GM12878 (cell line): ENCODE results near the gene CTSO. TPM values are rescaled to one million over a fixed set of nuclear protein-coding genes. Genes with fewer than 3 reads are reported as not detected.

Source experiments
- ATAC-seq: fragments of 200-7000 bp; cut with Tn5 transposase; 3 replicates; pipeline ENCODE4 v1.9.1; 2020; ENCODE audit warnings: mild to moderate bottlenecking, moderate library complexity
- BruUV-seq: library from RNA; stranded (reverse); fragments of 400-500 nt; replicated peaks from 2 replicates; lab custom pipeline; 2021; lab: Mats Ljungman, UMichigan
- CTCF ChIA-PET: fragments of 300-600 bp; sonication (Branson Sonifier 250); formaldehyde crosslinking; extraction: SDS; loops from one replicate; lab custom pipeline; 2021; ENCODE audit warnings: inconsistent platforms; lab: Yijun Ruan, JAX
- POLR2A ChIA-PET: fragments of 350-600 bp; formaldehyde crosslinking; extraction: SDS; loops from one replicate; lab custom pipeline; 2021; ENCODE audit warnings: inconsistent platforms; lab: Charles Lee
- RAD21 ChIA-PET: fragments of 300-600 bp; sonication (Branson Sonifier 250); formaldehyde crosslinking; loops from one replicate; lab custom pipeline; 2023; ENCODE audit warnings: antibody characterized with exemption; ENCODE audit not compliant: unreplicated experiment; lab: Charles Lee
- SMC1A ChIA-PET: fragments of 300-600 bp; sonication (Branson Sonifier 250); formaldehyde crosslinking; loops from one replicate; lab custom pipeline; 2023; ENCODE audit not compliant: unreplicated experiment, uncharacterized antibody; lab: Charles Lee
- DNase-seq: peaks from one replicate; pipeline ENCODE4 v3.0.0-alpha.2; 2011; ENCODE audit warnings: low read depth, low spot score
- FAIRE-seq: peaks from 3 replicates; lab custom pipeline; 2011; peaks lifted over from hg19 to GRCh38; lab: Jason Lieb, UNC
- H2AFZ ChIP-seq: 2 replicates; pipeline ENCODE4 v1.6.0; 2011; ENCODE audit warnings: low read depth, low read length, control low read depth; ENCODE audit not compliant: control insufficient read depth
- H3K27ac ChIP-seq: 2 replicates; pipeline ENCODE4 v1.5.1; 2011; ENCODE audit warnings: control low read depth; ENCODE audit not compliant: control insufficient read depth, insufficient read depth
- H3K27me3 ChIP-seq, 2 experiments: replicated peaks in 1 of 2; 2 replicates each; pipeline versions ENCODE4 v1.6.0 to v1.6.1; 2011; ENCODE audit warnings: low read length in 1 of 2; ENCODE audit not compliant: control insufficient read depth in 2 of 2, insufficient read depth in 2 of 2
- H3K36me3 ChIP-seq, 2 experiments: 2 replicates each; pipeline ENCODE4 v1.5.1; 2011; ENCODE audit warnings: low read length in 1 of 2; ENCODE audit not compliant: control insufficient read depth in 2 of 2, insufficient read depth in 2 of 2
- H3K4me1 ChIP-seq: 2 replicates; pipeline ENCODE4 v1.6.1; 2011; ENCODE audit warnings: mild to moderate bottlenecking, low read length, moderate library complexity, mixed read lengths; ENCODE audit not compliant: control insufficient read depth, insufficient read depth
- H3K4me2 ChIP-seq: 2 replicates; pipeline ENCODE4 v1.6.0; 2011; ENCODE audit warnings: control low read depth; ENCODE audit not compliant: control insufficient read depth, insufficient read depth
- H3K4me3 ChIP-seq: fragments of 200-600 bp; sonication (generic); 2 replicates; pipeline ENCODE4 v1.5.1; 2016
- H3K79me2 ChIP-seq: 2 replicates; pipeline ENCODE4 v1.6.0; 2011; ENCODE audit warnings: low read length; ENCODE audit not compliant: control insufficient read depth, insufficient read depth
- H3K9ac ChIP-seq: 2 replicates; pipeline ENCODE4 v1.8.0; 2011; ENCODE audit warnings: low read length, control low read depth, mixed read lengths; ENCODE audit not compliant: control insufficient read depth, insufficient read depth
- H3K9me3 ChIP-seq: replicated peaks from 3 replicates; pipeline ENCODE4 v1.5.1; 2011; ENCODE audit warnings: mild to moderate bottlenecking, low read length; ENCODE audit not compliant: control insufficient read depth, insufficient read depth
- H4K20me1 ChIP-seq: 2 replicates; pipeline ENCODE4 v1.6.0; 2011; ENCODE audit not compliant: control insufficient read depth, insufficient read depth
- BCL11A ChIP-seq: IDR thresholded peaks from 2 replicates; pipeline ENCODE4 v1.6.1; 2011; ENCODE audit warnings: low read depth, low read length
- CBX3 ChIP-seq: fragments of 200-600 bp; sonication (generic); IDR thresholded peaks from 2 replicates; pipeline ENCODE4 v1.6.1; 2016; ENCODE audit warnings: low read depth, borderline replicate concordance
- FOXK2 ChIP-seq: fragments of 450-650 bp; IDR thresholded peaks from 2 replicates; pipeline ENCODE4 v1.6.1; 2017; ENCODE audit warnings: mild to moderate bottlenecking, moderate library complexity
- IRF4 ChIP-seq: IDR thresholded peaks from 2 replicates; pipeline ENCODE4 v1.6.1; 2011; ENCODE audit warnings: low read depth, low read length
- MXI1 ChIP-seq: fragments of 150-350 bp; IDR thresholded peaks from 2 replicates; pipeline ENCODE4 v1.6.1; 2011; ENCODE audit warnings: low read depth, mild to moderate bottlenecking, inconsistent platforms, low read length, improper control_type of control experiment
- POLR2A ChIP-seq: IDR thresholded peaks from 2 replicates; pipeline ENCODE4 v1.6.1; 2011; ENCODE audit warnings: low read depth, mild to moderate bottlenecking, low read length
- POU2F2 ChIP-seq: IDR thresholded peaks from 3 replicates; pipeline ENCODE4 v1.6.1; 2011; ENCODE audit warnings: low read depth, mild to moderate bottlenecking, low read length, borderline replicate concordance
- RBBP5 ChIP-seq: fragments of 200-600 bp; sonication (generic); conservative IDR thresholded peaks from 2 replicates; pipeline ENCODE4 v1.6.1; 2016
- SMARCA5 ChIP-seq: fragments of 450-650 bp; IDR thresholded peaks from 2 replicates; pipeline ENCODE4 v1.6.1; 2017; ENCODE audit warnings: mild to moderate bottlenecking
- TARDBP ChIP-seq: IDR thresholded peaks from 2 replicates; pipeline ENCODE4 v1.6.1; 2016; ENCODE audit warnings: borderline replicate concordance
- YBX1 ChIP-seq: fragments of 450-650 bp; IDR thresholded peaks from 2 replicates; pipeline ENCODE4 v1.6.1; 2016; ENCODE audit warnings: antibody characterized with exemption
- whole genome bisulfite sequencing: methylation state at CpG from one replicate; pipeline ENCODE4 v1.1.6; 2016; ENCODE audit warnings: low lambda C conversion rate; ENCODE audit not compliant: insufficient replicate concordance, insufficient coverage; ENCODE audit errors: missing lambda C conversion rate; 5-methylcytosine and 5-hydroxymethylcytosine counted together
- in situ Hi-C: fragments of 300-500 bp; cut with MboI; formaldehyde crosslinking; loops from 9 replicates; pipeline ENCODE4 v1.14.3; 2018; ENCODE audit warnings: mixed read lengths
- intact Hi-C: fragments of 100-400 bp; cut with micrococcal nuclease; formaldehyde crosslinking; loops from one replicate; pipeline ENCODE4 v1.14.2; 2022; ENCODE audit not compliant: unreplicated experiment
- polyA plus RNA-seq, 11 experiments: library from polyadenylated mRNA; depleted of rRNA in 4 of 11; unstranded in 6 of 11; stranded (reverse) in 5 of 11; fragments of >200 nt; fragmentation: Nextera tagmentation in 4 of 11; fragmentation: Illumina TruSeq in 1 of 11; extraction: Ambion mirVana in 4 of 11; extraction: Trizol in 1 of 11; gene quantifications; 1 replicate in 1 of 11; 2 replicates in 10 of 11; pipeline versions ENCODE4 v1.2.1 to v1.2.3, GENCODE V29; 2011 to 2016; ENCODE audit warnings: inconsistent platforms in 2 of 11, missing spikeins in 2 of 11, low read depth in 1 of 11
- total RNA-seq, 4 experiments: library from RNA; depleted of rRNA in 3 of 4; stranded (reverse); fragments of >200 nt in 3 of 4; fragmentation: Illumina TruSeq in 1 of 4; extraction: Trizol in 1 of 4; gene quantifications; 2 replicates each; pipeline versions ENCODE4 v1.2.1 to v1.2.3, GENCODE V29; 2013 to 2021
- TF ChIP-seq, protein P1 (sequence below): fragments of 450-650 bp; IDR thresholded peaks from 2 replicates; pipeline ENCODE4 v1.6.1; 2017; ENCODE audit warnings: mild to moderate bottlenecking, low read depth, inconsistent platforms; ENCODE audit not compliant: poor library complexity, severe bottlenecking
- TF ChIP-seq, protein P2 (sequence below): fragments of 450-650 bp; IDR thresholded peaks from 2 replicates; pipeline ENCODE4 v1.6.1; 2017; ENCODE audit warnings: mild to moderate bottlenecking, moderate library complexity
- TF ChIP-seq, protein P3 (sequence below): fragments of 450-650 bp; IDR thresholded peaks from 2 replicates; pipeline ENCODE4 v1.6.1; 2017; ENCODE audit warnings: antibody characterized with exemption, mild to moderate bottlenecking, moderate library complexity

CTSO gene
- total and polyA plus RNA-seq, 10 of the 15 experiments (the other 5 are each of a cell fraction or from before 2014, with no cell fraction given), result 3.9 to 9.7 (median 7.0) TPM

DNA sequence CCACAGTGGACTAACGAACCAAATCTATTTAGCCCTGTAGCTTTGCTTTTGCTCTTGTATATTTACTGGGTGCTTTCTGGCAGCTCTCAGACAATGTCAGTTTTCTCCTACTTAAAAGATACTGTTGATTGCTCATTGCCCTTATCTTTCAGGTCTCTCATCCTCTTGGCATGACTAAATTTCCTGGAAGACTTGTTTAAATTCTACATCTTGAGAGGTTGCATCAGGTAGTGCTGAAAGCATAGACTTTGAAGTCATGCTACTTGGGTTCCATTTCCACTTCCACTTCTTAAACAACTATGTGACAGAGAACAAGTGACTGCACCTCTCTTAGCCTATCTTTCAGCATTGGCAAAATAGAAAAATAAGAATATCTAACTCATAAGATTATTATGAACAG is 41.8 kb downstream of the CTSO start:
- FAIRE-seq, result no peak
- H3K36me3 ChIP-seq, result no peaks in the 10 kb centered on the region
- intact Hi-C loops, result no loop called here
- WGBS, result 0% methylated on average over 1 of the region's 1 CpG
- H3K4me1 ChIP-seq, result peaks cover 3% of the 10 kb centered on the region; the same call in 1 of the 2 replicates
- H3K79me2 ChIP-seq, result no peaks in the 10 kb centered on the region
- no peak for DNase-seq
- H3K9ac ChIP-seq, result no peak overlapping the region
- in situ Hi-C loops, result no loop called here
- BruUV-seq, result no TSS peak
- H3K4me3 ChIP-seq, result no peak overlapping the region
- no peaks in the 10 kb centered on the region for H3K27me3 ChIP-seq
- H3K9me3 ChIP-seq, result no peaks in the 10 kb centered on the region
- ATAC-seq, result no peak
- TF ChIP-seq, protein P1, sequence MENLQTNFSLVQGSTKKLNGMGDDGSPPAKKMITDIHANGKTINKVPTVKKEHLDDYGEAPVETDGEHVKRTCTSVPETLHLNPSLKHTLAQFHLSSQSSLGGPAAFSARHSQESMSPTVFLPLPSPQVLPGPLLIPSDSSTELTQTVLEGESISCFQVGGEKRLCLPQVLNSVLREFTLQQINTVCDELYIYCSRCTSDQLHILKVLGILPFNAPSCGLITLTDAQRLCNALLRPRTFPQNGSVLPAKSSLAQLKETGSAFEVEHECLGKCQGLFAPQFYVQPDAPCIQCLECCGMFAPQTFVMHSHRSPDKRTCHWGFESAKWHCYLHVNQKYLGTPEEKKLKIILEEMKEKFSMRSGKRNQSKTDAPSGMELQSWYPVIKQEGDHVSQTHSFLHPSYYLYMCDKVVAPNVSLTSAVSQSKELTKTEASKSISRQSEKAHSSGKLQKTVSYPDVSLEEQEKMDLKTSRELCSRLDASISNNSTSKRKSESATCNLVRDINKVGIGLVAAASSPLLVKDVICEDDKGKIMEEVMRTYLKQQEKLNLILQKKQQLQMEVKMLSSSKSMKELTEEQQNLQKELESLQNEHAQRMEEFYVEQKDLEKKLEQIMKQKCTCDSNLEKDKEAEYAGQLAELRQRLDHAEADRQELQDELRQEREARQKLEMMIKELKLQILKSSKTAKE, result no peak
- TF ChIP-seq BCL11A, result no peak
- no peak for TF ChIP-seq IRF4
- TF ChIP-seq, protein P2, sequence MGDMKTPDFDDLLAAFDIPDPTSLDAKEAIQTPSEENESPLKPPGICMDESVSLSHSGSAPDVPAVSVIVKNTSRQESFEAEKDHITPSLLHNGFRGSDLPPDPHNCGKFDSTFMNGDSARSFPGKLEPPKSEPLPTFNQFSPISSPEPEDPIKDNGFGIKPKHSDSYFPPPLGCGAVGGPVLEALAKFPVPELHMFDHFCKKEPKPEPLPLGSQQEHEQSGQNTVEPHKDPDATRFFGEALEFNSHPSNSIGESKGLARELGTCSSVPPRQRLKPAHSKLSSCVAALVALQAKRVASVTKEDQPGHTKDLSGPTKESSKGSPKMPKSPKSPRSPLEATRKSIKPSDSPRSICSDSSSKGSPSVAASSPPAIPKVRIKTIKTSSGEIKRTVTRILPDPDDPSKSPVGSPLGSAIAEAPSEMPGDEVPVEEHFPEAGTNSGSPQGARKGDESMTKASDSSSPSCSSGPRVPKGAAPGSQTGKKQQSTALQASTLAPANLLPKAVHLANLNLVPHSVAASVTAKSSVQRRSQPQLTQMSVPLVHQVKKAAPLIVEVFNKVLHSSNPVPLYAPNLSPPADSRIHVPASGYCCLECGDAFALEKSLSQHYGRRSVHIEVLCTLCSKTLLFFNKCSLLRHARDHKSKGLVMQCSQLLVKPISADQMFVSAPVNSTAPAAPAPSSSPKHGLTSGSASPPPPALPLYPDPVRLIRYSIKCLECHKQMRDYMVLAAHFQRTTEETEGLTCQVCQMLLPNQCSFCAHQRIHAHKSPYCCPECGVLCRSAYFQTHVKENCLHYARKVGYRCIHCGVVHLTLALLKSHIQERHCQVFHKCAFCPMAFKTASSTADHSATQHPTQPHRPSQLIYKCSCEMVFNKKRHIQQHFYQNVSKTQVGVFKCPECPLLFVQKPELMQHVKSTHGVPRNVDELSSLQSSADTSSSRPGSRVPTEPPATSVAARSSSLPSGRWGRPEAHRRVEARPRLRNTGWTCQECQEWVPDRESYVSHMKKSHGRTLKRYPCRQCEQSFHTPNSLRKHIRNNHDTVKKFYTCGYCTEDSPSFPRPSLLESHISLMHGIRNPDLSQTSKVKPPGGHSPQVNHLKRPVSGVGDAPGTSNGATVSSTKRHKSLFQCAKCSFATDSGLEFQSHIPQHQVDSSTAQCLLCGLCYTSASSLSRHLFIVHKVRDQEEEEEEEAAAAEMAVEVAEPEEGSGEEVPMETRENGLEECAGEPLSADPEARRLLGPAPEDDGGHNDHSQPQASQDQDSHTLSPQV, result no peak
- no peak for TF ChIP-seq POLR2A
- no peak for TF ChIP-seq CBX3
- TF ChIP-seq MXI1, result no peak
- TF ChIP-seq FOXK2, result no peak
- TF ChIP-seq TARDBP, result no peak
- TF ChIP-seq, protein P3, sequence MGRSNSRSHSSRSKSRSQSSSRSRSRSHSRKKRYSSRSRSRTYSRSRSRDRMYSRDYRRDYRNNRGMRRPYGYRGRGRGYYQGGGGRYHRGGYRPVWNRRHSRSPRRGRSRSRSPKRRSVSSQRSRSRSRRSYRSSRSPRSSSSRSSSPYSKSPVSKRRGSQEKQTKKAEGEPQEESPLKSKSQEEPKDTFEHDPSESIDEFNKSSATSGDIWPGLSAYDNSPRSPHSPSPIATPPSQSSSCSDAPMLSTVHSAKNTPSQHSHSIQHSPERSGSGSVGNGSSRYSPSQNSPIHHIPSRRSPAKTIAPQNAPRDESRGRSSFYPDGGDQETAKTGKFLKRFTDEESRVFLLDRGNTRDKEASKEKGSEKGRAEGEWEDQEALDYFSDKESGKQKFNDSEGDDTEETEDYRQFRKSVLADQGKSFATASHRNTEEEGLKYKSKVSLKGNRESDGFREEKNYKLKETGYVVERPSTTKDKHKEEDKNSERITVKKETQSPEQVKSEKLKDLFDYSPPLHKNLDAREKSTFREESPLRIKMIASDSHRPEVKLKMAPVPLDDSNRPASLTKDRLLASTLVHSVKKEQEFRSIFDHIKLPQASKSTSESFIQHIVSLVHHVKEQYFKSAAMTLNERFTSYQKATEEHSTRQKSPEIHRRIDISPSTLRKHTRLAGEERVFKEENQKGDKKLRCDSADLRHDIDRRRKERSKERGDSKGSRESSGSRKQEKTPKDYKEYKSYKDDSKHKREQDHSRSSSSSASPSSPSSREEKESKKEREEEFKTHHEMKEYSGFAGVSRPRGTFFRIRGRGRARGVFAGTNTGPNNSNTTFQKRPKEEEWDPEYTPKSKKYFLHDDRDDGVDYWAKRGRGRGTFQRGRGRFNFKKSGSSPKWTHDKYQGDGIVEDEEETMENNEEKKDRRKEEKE, result no peak
- no peak for TF ChIP-seq SMARCA5
- no peak for TF ChIP-seq RBBP5
- no peak for TF ChIP-seq YBX1
- no peak for TF ChIP-seq POU2F2
- no peak overlapping the region for H2AFZ ChIP-seq
- RAD21 ChIA-PET, result interaction anchor here (0.7 kb wide), 1 partner anchor 37 kb away, joined by 3 read pairs; no protein-coding TSS in a partner anchor
- no peaks in the 10 kb centered on the region for H4K20me1 ChIP-seq
- H3K4me2 ChIP-seq, result no peak overlapping the region
- SMC1A ChIA-PET, result interaction anchor here (1.4 kb wide), 1 partner anchor 9 kb away, joined by 3 read pairs; the partner anchor contains the start of gene TDO2
- no peak overlapping the region for H3K27ac ChIP-seq
- POLR2A ChIA-PET, result no interaction called here
- CTCF ChIA-PET, result interaction anchor here (2.0 kb wide), 1 partner anchor 30 kb away, joined by 5 read pairs; no protein-coding TSS in a partner anchor
